Lung (tissue), 16 donors: Measurements from ENCODE around the gene GCGR. TPM values are rescaled to one million over a fixed set of nuclear protein-coding genes. Genes with fewer than 3 reads are reported as not detected.

Experiments
- ATAC-seq: fragments of 200-7000 bp; cut with Tn5 transposase; one replicate; pipeline ENCODE4 v1.9.1; 2020; ENCODE audit warnings: moderate number of reproducible peaks; ENCODE audit not compliant: insufficient read depth, low FRiP score
- DNase-seq, 3 donors: peaks; one replicate each; pipeline ENCODE4 v3.0.0-alpha.2; 2013 to 2017
- H3K27ac ChIP-seq, 2 donors: one replicate each; pipeline ENCODE4 v1.5.1; 2013; ENCODE audit warnings: mild to moderate bottlenecking in 2 of 2, moderate library complexity in 2 of 2, control low read depth in 1 of 2, inconsistent platforms in 1 of 2, low read depth in 1 of 2, low read length in 1 of 2
- H3K27me3 ChIP-seq, 3 donors: one replicate each; pipeline ENCODE4 v1.5.1; 2013; ENCODE audit warnings: low read length in 2 of 3; ENCODE audit not compliant: control insufficient read depth in 3 of 3, insufficient read depth in 3 of 3
- H3K36me3 ChIP-seq, 4 donors: one replicate each; pipeline ENCODE4 v1.5.1; 2013; ENCODE audit warnings: low read length in 4 of 4, mild to moderate bottlenecking in 1 of 4, moderate library complexity in 1 of 4; ENCODE audit not compliant: control insufficient read depth in 4 of 4, insufficient read depth in 4 of 4
- H3K4me1 ChIP-seq, 5 donors: one replicate each; pipeline ENCODE4 v1.5.1; 2013; ENCODE audit warnings: low read length in 5 of 5, mild to moderate bottlenecking in 2 of 5, moderate library complexity in 1 of 5; ENCODE audit not compliant: control insufficient read depth in 5 of 5, insufficient read depth in 5 of 5
- H3K4me3 ChIP-seq: one replicate; pipeline ENCODE4 v1.5.1; 2013; ENCODE audit warnings: mild to moderate bottlenecking, control low read depth, moderate library complexity
- H3K9ac ChIP-seq, 2 donors: one replicate each; pipeline ENCODE4 v1.5.1; 2013; ENCODE audit warnings: low read length in 2 of 2, control low read depth in 1 of 2; ENCODE audit not compliant: insufficient read depth in 1 of 2
- H3K9me3 ChIP-seq, 4 donors: one replicate each; pipeline ENCODE4 v1.5.1; 2013; ENCODE audit warnings: low read length in 3 of 4, mild to moderate bottlenecking in 1 of 4, moderate library complexity in 1 of 4; ENCODE audit not compliant: control insufficient read depth in 4 of 4, insufficient read depth in 3 of 4
- CTCF ChIP-seq: IDR thresholded peaks from 2 replicates; pipeline ENCODE4 v1.5.1; 2012; ENCODE audit warnings: mild to moderate bottlenecking; ENCODE audit errors: control extremely low read depth, extremely low read depth
- WGBS, 2 donors: extraction: QIAGEN DNeasy Blood & Tissue Kit; methylation state at CpG; one replicate each; pipeline ENCODE4 v1.1.7; 2013; 5-methylcytosine and 5-hydroxymethylcytosine counted together
- long read RNA-seq, 5 donors: transcript quantifications; one replicate each; lab custom pipeline, GENCODE V29; 2026
- polyA plus RNA-seq, 2 donors: library from polyadenylated mRNA; stranded (reverse); fragments of 200-250 nt; gene quantifications; one replicate each; pipeline ENCODE4 v1.2.1, GENCODE V29; 2013
- total RNA-seq, 2 donors: library from RNA; depleted of rRNA in 1 of 2; stranded (reverse); fragments of >200 nt in 1 of 2; gene quantifications; one replicate each; pipeline ENCODE4 v1.2.1, GENCODE V29; 2014 to 2021
- donor health status: control.
- donor health status: control.
- donor health status: Bipolar disorder and iron deficiency.
- donor health status: healthy.
- donor health status: DM: yes; HTN: yes; CAD: no.

The GCGR gene
- total RNA-seq (under 1 TPM in 1 of 2 donors, not detected in 1; 0.11 TPM), polyA plus RNA-seq (under 1 TPM; 0.09 to 0.12 TPM)
- long read RNA-seq, donor 1, result 0 reads
- long read RNA-seq, donor 2, result 0 reads
- long read RNA-seq, donor 3, result 0 reads
- long read RNA-seq, donor 4, result 0 reads
- long read RNA-seq, donor 5, result 0 reads

DNA sequence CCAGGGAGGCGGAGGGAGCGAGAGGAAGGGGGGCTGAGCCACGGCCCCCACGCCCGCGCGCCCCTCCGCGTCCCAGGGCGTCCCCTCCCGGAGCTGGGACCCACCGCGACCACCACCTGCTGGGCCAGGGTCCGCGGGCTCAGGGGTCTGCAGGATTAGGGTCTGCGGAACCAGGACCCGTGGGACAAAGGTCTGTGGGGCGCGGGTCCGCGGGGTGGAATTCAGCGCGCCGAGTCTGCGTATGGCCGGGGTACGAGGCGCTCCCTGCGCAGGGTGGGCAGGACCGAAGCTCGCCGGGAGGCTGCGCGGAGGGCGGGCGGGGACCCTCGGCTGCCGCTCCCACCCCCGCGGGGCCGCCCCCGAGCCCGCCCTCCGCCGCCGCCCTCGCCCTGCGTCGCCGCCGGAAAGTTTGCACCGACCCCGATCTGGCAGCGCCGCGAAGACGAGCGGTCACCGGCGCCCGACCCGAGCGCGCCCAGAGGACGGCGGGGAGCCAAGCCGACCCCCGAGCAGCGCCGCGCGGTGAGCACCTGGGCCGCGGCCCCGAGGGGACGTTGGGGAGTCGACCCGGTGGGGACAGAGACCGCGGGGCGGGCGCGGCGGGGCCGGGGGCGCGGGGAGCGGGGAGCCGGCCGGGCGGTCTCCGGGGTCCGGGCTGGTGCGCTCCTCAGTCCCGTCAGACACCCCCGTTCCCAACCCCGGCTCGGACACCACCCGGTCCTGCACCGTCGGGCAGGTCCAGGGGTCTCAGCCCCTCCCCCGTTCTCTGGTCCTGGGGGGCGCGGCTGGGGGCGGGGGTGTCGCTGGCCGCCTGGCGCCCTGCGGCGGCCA is at the start of gene GCGR:
Gene GCGR, plus strand, starts transcription at position 423 of the 831 bp plus-strand sequence. CDS start 4,869 bp downstream, outside the sequence.
- WGBS, 2 donors, result 1 to 2% methylated on average over 61 to 110 of the region's 110 CpGs
- Histone ChIP-seq H3K9ac (no peak within 1 kb of the TSS), H3K4me3 (no peak within 1 kb of the TSS), H3K4me1 (peaks cover 0 to 4% (median 0%) of the 10 kb centered on the region in 5 donors), H3K27me3 (peaks cover 6 to 48% (median 28%) of the 10 kb centered on the region in 3 donors), H3K36me3 (no peaks in the 10 kb centered on the region), H3K9me3 (peaks cover 0 to under 1% (median 0%) of the 10 kb centered on the region in 4 donors), H3K27ac (no peak within 1 kb of the TSS)
- ATAC-seq, result no peak
- DNase-seq, result no peak
- no peak for TF ChIP-seq CTCF

- Histone ChIP-seq H3K4me1 (no peaks in the 10 kb centered on the region), H3K36me3 (no peaks in the 10 kb centered on the region), H3K9ac (no peak overlapping the region), H3K27me3 (peaks cover 0 to 10% (median 0%) of the 10 kb centered on the region in 3 donors), H3K27ac (no peak overlapping the region), H3K9me3 (no peaks in the 10 kb centered on the region), H3K4me3 (no peak overlapping the region)
- ATAC-seq (no peak), DNase-seq (no peak)
- WGBS, 2 donors, result 94% methylated on average over 8 of the region's 8 CpGs
- no peak for TF ChIP-seq CTCF
Observed at GRCh38 chr17:81792675-81793615, 11.0 kb upstream of the GCGR start.

DNA sequence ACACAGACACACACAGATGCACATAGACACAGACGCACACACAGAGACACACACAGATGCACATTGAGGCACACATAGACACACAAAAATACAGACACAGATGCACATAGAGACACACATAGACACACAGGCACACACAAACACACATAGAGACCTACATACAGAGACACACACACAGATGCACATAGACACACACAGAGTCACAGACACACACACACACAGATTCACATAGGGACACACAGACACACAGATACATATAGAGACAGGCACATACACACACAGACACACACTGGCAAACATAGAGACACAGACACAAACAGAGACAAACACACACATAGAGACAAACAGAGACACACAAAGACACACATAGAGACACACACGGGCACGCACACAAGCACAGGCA is 9.9 kb upstream of the GCGR start:
- Histone ChIP-seq H3K4me3 (no peak overlapping the region), H3K27me3 (peaks cover 0 to 10% (median 0%) of the 10 kb centered on the region in 3 donors), H3K9ac (no peak overlapping the region), H3K4me1 (no peaks in the 10 kb centered on the region), H3K9me3 (no peaks in the 10 kb centered on the region), H3K27ac (no peak overlapping the region), H3K36me3 (no peaks in the 10 kb centered on the region)
- no peak for TF ChIP-seq CTCF
- WGBS, 2 donors, result 84 to 86% methylated on average over 3 of the region's 3 CpGs
- ATAC-seq, result no peak
- DNase-seq, result no peak
